ENCODE measurements around the gene B4GALNT3.

- TF ChIP-seq TAF1 (IDR thresholded peaks at IDR 0.05; ENCODE audit: low read depth, low read length) (no peak), POLR2AphosphoS5 (IDR thresholded peaks at IDR 0.05; ENCODE audit: low read depth, low read length) (no peak), POLR2A (IDR thresholded peaks at IDR 0.05; ENCODE audit: low read depth, low read length) (no peak)
Observed at GRCh38 chr12:575129-575502, 115.4 kb downstream of the B4GALNT3 start.
